ENCODE measurements around the gene PRSS57. TPM values are rescaled to one million over a fixed set of nuclear protein-coding genes. Genes with fewer than 3 reads are reported as not detected.
"Not testable (repeated sequence)": the region's sequence is repeated elsewhere in the genome, so short reads cannot be mapped to it uniquely, and the experiment has no call there.

PRSS57 gene
- total RNA-seq, 4 donors from 2014 or later = not detected

- DNase-seq (ENCODE audit: low spot score in 2 of 2) = no peak
- 24 to 25% methylated on average over 29 of the region's 38 CpGs for WGBS, 2 donors
Measured at GRCh38 chr19:674282-675151, 20.7 kb downstream of the PRSS57 start.

GRCh38 chr19:670609-671075 is 24.6 kb downstream of the PRSS57 start:
- Histone ChIP-seq H3K9me3 (no peaks in the 10 kb centered on the region), H3K27ac (no peak overlapping the region), H3K27me3 (no peaks in the 10 kb centered on the region), H3K4me3 (no peak overlapping the region), H3K4me1 (peaks cover 0 to 39% (median 18%) of the 10 kb centered on the region in 4 donors), H3K36me3 (no peaks in the 10 kb centered on the region)
- TF ChIP-seq CTCF (IDR thresholded peaks at IDR 0.05) = peak in 1 of 5 experiments; percentile 22
- TF ChIP-seq POLR2A (IDR thresholded peaks at IDR 0.05) = no peak
- 74 to 77% methylated on average over 9 of the region's 9 CpGs for WGBS, 2 donors
- DNase-seq (ENCODE audit: low spot score in 2 of 2) = no peak

More at GRCh38 chr19:674282-675151, 20.7 kb downstream of the PRSS57 start:
- Histone ChIP-seq H3K27me3 (no peaks in the 10 kb centered on the region), H3K9me3 (no peaks in the 10 kb centered on the region), H3K4me3 (no peak overlapping the region), H3K36me3 (no peaks in the 10 kb centered on the region), H3K4me1 (peaks cover 0 to 73% (median 34%) of the 10 kb centered on the region in 4 donors), H3K27ac (peak overlapping the region; percentile 94 to 99 (median 96))
- TF ChIP-seq EP300 (IDR thresholded peaks at IDR 0.05) = peak in 1 of 2 donors; percentile 59
- no peak for TF ChIP-seq CTCF (IDR thresholded peaks at IDR 0.05)
- peak in 1 of 2 donors; percentile 15 for TF ChIP-seq POLR2A (IDR thresholded peaks at IDR 0.05)

GRCh38 chr19:668675-669434 is 26.4 kb downstream of the PRSS57 start:
- DNase-seq (ENCODE audit: low spot score in 2 of 2); H3K9me3 ChIP-seq; H3K27ac ChIP-seq; H3K4me3 ChIP-seq; H3K36me3 ChIP-seq; H3K27me3 ChIP-seq: not testable (repeated sequence)
- WGBS, 2 donors = 66% methylated on average over 12 of the region's 12 CpGs
- H3K4me1 ChIP-seq = peaks cover 0 to 35% (median 12%) of the 10 kb centered on the region in 4 donors

GRCh38 chr19:666985-667573 is 28.2 kb downstream of the PRSS57 start:
- H3K36me3 ChIP-seq; H3K27ac ChIP-seq; DNase-seq (ENCODE audit: low spot score in 2 of 2); H3K4me3 ChIP-seq; H3K9me3 ChIP-seq; H3K27me3 ChIP-seq: not testable (repeated sequence)
- 84 to 89% methylated on average over 20 to 27 of the region's 38 CpGs for WGBS, 2 donors
- H3K4me1 ChIP-seq = peaks cover 0 to 31% (median 17%) of the 10 kb centered on the region in 4 donors

DNA sequence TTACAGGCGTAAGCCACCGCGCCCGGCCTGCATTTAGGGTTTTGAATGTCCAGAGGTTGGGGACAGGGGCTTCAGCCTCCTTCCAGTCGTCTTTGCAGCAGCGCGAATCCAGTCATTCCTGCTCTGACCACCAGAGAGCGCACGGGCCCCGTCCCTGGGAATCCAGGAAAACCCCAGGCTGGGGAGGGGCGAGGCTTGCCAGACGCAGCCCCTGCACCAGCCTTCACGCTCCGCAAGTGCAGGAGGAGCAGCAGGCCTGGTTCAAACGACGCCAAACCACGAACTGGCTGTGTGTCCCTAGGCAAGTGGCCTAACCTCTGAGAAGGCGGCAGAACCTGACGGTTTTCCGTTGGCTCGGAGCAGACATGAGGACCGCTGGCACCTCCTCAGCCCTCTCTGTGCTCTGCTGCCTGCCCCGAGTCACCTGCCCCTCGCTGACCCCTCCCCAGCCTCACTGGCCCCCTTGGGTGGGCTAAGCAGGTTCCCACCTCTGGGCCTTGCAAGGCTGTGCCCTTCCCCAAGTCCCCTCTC is 30.3 kb downstream of the PRSS57 start:
- Histone ChIP-seq H3K9me3 (no peaks in the 10 kb centered on the region), H3K36me3 (no peaks in the 10 kb centered on the region), H3K4me3 (peak overlapping the region in 2 of 4 donors; percentile 29 to 31), H3K27me3 (no peaks in the 10 kb centered on the region), H3K4me1 (peaks cover 3 to 43% (median 34%) of the 10 kb centered on the region in 4 donors), H3K27ac (peak overlapping the region in 3 of 4 donors; percentile 90 to 96 (median 94))
- DNase-seq (ENCODE audit: low spot score in 2 of 2) = peak; percentile 68 to 83
- TF ChIP-seq POLR2A (IDR thresholded peaks at IDR 0.05) = no peak
- peak; percentile 95 to 98 (median 96) for TF ChIP-seq CTCF (IDR thresholded peaks at IDR 0.05)
- peak in 1 of 2 donors; percentile 46 for TF ChIP-seq EP300 (IDR thresholded peaks at IDR 0.05)
- 8 to 10% methylated on average over 19 to 24 of the region's 24 CpGs for WGBS, 2 donors

Data from tibial nerve (tissue), 4 donors.